ENCODE results near the gene CD164.

GRCh38 chr6:109347779-109348178, 34.5 kb downstream of the CD164 start:
- TF ChIP-seq EZH2phosphoT487 (IDR thresholded peaks at IDR 0.05; ENCODE audit: borderline replicate concordance, low read depth) (no peak), MAX (IDR thresholded peaks at IDR 0.05; ENCODE audit: low read depth) (no peak), CTCF (IDR thresholded peaks at IDR 0.05) (no peak), POLR2AphosphoS5 (IDR thresholded peaks at IDR 0.05; ENCODE audit: low read depth, low read length) (no peak), NFIC (IDR thresholded peaks at IDR 0.05; ENCODE audit: borderline replicate concordance) (no peak), USF2 (IDR thresholded peaks at IDR 0.05; ENCODE audit: borderline replicate concordance, low read depth, low read length) (no peak)
